Kidney (tissue), 14 donors: Measurements from ENCODE around the gene PPP2R5A. TPM values are rescaled to one million over a fixed set of nuclear protein-coding genes. Genes with fewer than 3 reads are reported as not detected.

ENCODE experiments used
- DNase-seq, 5 donors: peaks; one replicate each; pipeline ENCODE4 v3.0.0-alpha.2; 2013 to 2020
- FAIRE-seq: peaks from 2 replicates; lab custom pipeline; 2012; peaks lifted over from hg19 to GRCh38; lab: Jason Lieb, UNC
- H3K27ac ChIP-seq, 2 donors: one replicate each; pipeline ENCODE4 v1.7.0; 2013; ENCODE audit warnings: low read depth in 2 of 2, low read length in 2 of 2, inconsistent platforms in 1 of 2
- H3K27me3 ChIP-seq: one replicate; pipeline ENCODE4 v1.7.1; 2013; ENCODE audit warnings: low read length, inconsistent platforms; ENCODE audit not compliant: control insufficient read depth, insufficient read depth
- H3K36me3 ChIP-seq, 3 donors: one replicate each; pipeline versions ENCODE4 v1.7.0 to v1.7.1; 2013; ENCODE audit warnings: low read length in 3 of 3, control low read depth in 1 of 3, inconsistent platforms in 1 of 3; ENCODE audit not compliant: insufficient read depth in 3 of 3, control insufficient read depth in 2 of 3
- H3K4me1 ChIP-seq, 3 donors: one replicate each; pipeline versions ENCODE4 v1.7.0 to v1.7.1; 2013; ENCODE audit warnings: low read length in 3 of 3, inconsistent platforms in 1 of 3, low read depth in 1 of 3; ENCODE audit not compliant: control insufficient read depth in 2 of 3, insufficient read depth in 2 of 3
- H3K4me3 ChIP-seq, 3 donors: one replicate each; pipeline versions ENCODE4 v1.7.0 to v1.8.1; 2013; ENCODE audit warnings: low read length in 3 of 3, control low read depth in 1 of 3, inconsistent platforms in 1 of 3
- H3K9ac ChIP-seq, 3 donors: one replicate each; pipeline versions ENCODE4 v1.7.0 to v1.7.1; 2013; ENCODE audit warnings: low read length in 3 of 3, control low read depth in 1 of 3, inconsistent platforms in 1 of 3
- H3K9me3 ChIP-seq, 3 donors: one replicate each; pipeline versions ENCODE4 v1.7.0 to v1.7.1; 2013; ENCODE audit warnings: low read length in 3 of 3, control low read depth in 1 of 3, inconsistent platforms in 1 of 3; ENCODE audit not compliant: control insufficient read depth in 2 of 3, insufficient read depth in 1 of 3
- intact Hi-C: fragments of 100-400 bp; cut with DNase I; formaldehyde crosslinking; loops from one replicate; pipeline ENCODE4 v1.11.1; 2022
- polyA plus RNA-seq: library from polyadenylated mRNA; stranded (reverse); fragments of 350-450 nt; fragmentation: Illumina TruSeq; extraction: RNeasy Lipid Tissue Mini Kit (QIAGEN cat#74804); gene quantifications from one replicate; pipeline ENCODE4 v1.2.3, GENCODE V29; 2014; ENCODE audit warnings: low read depth, low replicate concordance; ENCODE audit not compliant: insufficient read depth
- total RNA-seq: library from RNA; stranded (reverse); fragmentation: NEBNext Ultra II Directional; extraction: Animal tissue kit (Norgen Biotek cat#: 25700); gene quantifications from one replicate; pipeline ENCODE4 v1.2.1, GENCODE V29; 2021
- TF ChIP-seq, protein P1 (sequence below): IDR thresholded peaks from 3 replicates; pipeline ENCODE4 v1.5.1; 2012; ENCODE audit warnings: mild to moderate bottlenecking, moderate library complexity, borderline replicate concordance; ENCODE audit not compliant: insufficient read depth; ENCODE audit errors: extremely low read depth
- donor health status: control.
- donor health status: control.
- donor health status: control.
- donor health status: control.
- donor health status: control.
- donor health status: DM: yes; HTN: yes; CAD: no.
- donor health status: Normal renal cell carcinoma (clear cell type).

PPP2R5A gene
- total and polyA plus RNA-seq, 2 donors from 2014 or later, result 36.6 to 67.3 TPM

DNA sequence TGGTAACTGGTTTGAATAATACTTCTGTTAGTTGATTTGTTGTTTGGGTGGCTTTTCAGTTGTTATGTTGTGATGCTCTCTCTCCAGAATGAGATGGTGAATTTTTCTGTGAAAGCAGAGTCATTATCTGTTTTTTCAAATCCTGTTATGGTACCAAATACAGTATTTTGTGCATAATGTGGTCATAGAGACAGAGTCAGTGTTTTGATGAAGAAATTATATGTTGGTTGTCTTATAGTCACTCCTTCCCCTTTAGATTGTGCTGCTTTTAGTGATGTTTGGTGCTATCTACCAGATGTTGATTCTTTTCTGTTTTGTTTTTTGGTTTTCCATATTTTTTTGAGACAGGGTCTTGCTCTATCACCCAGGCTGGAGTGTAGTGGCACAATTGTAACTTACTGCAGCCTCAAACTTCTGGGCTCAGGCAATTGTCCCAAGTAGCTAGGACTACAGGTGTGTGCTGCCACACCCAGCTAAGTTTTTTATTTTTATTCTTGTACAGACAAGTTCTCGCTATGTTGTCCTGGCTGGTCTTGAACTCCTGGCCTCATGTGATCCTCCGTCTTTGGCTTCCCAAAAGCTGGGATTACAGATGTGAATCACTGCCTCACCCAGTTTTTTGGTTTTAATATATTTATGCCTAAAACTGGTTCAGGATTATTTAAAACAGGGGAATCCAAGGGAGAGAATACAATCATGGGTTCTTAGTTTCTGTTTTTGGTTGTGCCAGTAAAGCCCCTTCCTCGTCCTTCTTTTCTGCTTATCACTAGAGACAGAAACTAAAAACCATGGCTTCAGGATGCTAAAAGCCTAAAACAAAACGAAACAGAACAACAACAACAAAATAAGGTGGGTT is 7.3 kb downstream of the PPP2R5A start:
- no peak for FAIRE-seq
- no peaks in the 10 kb centered on the region for H3K27me3 ChIP-seq
- no peaks in the 10 kb centered on the region for H3K9me3 ChIP-seq
- intact Hi-C loops, result no loop called here
- no peak overlapping the region for H3K27ac ChIP-seq
- no peak for DNase-seq
- no peaks in the 10 kb centered on the region for H3K36me3 ChIP-seq
- peaks cover 0 to 22% (median 4%) of the 10 kb centered on the region in 3 donors for H3K4me1 ChIP-seq
- H3K4me3 ChIP-seq, result no peak overlapping the region
- no peak overlapping the region for H3K9ac ChIP-seq
- TF ChIP-seq, protein P1, sequence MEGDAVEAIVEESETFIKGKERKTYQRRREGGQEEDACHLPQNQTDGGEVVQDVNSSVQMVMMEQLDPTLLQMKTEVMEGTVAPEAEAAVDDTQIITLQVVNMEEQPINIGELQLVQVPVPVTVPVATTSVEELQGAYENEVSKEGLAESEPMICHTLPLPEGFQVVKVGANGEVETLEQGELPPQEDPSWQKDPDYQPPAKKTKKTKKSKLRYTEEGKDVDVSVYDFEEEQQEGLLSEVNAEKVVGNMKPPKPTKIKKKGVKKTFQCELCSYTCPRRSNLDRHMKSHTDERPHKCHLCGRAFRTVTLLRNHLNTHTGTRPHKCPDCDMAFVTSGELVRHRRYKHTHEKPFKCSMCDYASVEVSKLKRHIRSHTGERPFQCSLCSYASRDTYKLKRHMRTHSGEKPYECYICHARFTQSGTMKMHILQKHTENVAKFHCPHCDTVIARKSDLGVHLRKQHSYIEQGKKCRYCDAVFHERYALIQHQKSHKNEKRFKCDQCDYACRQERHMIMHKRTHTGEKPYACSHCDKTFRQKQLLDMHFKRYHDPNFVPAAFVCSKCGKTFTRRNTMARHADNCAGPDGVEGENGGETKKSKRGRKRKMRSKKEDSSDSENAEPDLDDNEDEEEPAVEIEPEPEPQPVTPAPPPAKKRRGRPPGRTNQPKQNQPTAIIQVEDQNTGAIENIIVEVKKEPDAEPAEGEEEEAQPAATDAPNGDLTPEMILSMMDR, result no peak

- peaks cover 0 to 16% (median 2%) of the 10 kb centered on the region in 3 donors for H3K4me1 ChIP-seq
Observed at GRCh38 chr1:212293579-212293978, 8.4 kb downstream of the PPP2R5A start.

DNA sequence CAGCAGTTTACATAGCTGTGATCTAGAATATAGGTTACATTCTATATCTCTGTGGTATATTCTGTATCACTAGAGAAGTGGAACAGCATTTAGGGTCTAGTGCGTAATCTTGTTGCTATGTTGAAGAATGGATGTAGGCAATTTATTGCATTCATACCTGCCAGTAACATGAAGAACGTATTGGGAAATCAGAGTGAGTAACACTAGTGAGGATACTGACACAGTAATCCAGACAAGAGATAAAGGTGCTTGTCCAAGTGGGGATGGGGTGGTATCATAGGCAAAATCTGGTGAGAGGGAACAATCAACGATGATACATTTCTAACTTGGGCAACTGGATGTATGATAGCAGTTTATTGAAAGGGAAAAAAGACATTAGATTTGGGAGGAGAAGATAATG is 9.8 kb downstream of the PPP2R5A start:
- Histone ChIP-seq H3K4me1 (peaks cover 0 to 13% (median 1%) of the 10 kb centered on the region in 3 donors), H3K27ac (no peak overlapping the region), H3K4me3 (no peak overlapping the region), H3K27me3 (no peaks in the 10 kb centered on the region), H3K36me3 (no peaks in the 10 kb centered on the region), H3K9ac (no peak overlapping the region), H3K9me3 (no peaks in the 10 kb centered on the region)
- no peak for FAIRE-seq
- no peak for DNase-seq
- TF ChIP-seq, protein P1, result no peak
- intact Hi-C loops, result no loop called here

More at GRCh38 chr1:212293579-212293978, 8.4 kb downstream of the PPP2R5A start:
- Histone ChIP-seq H3K9me3 (no peaks in the 10 kb centered on the region), H3K4me3 (no peak overlapping the region), H3K36me3 (no peaks in the 10 kb centered on the region), H3K27me3 (no peaks in the 10 kb centered on the region), H3K27ac (no peak overlapping the region), H3K9ac (no peak overlapping the region)
- intact Hi-C loops, result no loop called here
- TF ChIP-seq, protein P1, result peak; percentile 26
- peak; percentile 66 for FAIRE-seq
- peak in 2 of 5 donors; percentile 22 to 40 for DNase-seq
